GM08714 (cell line): ENCODE data around the gene RPS21.
"Not testable (repeated sequence)": the region's sequence is repeated elsewhere in the genome, so short reads cannot be mapped to it uniquely, and the experiment has no call there.

ENCODE experiments used
- H3K4me3 ChIP-seq: fragments of 200-500 bp; sonication (Bioruptor generic); 2 replicates; pipeline ENCODE4 v1.5.1; 2014; ENCODE audit warnings: mild to moderate bottlenecking, low read length, inconsistent platforms
- ZNF274 ChIP-seq: IDR thresholded peaks from 2 replicates; pipeline ENCODE4 v1.6.1; 2012; ENCODE audit warnings: mild to moderate bottlenecking, low read depth, low read length

Gene RPS21

GRCh38 chr20:62418709-62419487 lies 32.0 kb downstream of the RPS21 start:
- no peak overlapping the region for H3K4me3 ChIP-seq
- no peak for TF ChIP-seq ZNF274

GRCh38 chr20:62419759-62420158 lies 32.9 kb downstream of the RPS21 start:
- no peak overlapping the region for H3K4me3 ChIP-seq
- TF ChIP-seq ZNF274 = no peak

DNA sequence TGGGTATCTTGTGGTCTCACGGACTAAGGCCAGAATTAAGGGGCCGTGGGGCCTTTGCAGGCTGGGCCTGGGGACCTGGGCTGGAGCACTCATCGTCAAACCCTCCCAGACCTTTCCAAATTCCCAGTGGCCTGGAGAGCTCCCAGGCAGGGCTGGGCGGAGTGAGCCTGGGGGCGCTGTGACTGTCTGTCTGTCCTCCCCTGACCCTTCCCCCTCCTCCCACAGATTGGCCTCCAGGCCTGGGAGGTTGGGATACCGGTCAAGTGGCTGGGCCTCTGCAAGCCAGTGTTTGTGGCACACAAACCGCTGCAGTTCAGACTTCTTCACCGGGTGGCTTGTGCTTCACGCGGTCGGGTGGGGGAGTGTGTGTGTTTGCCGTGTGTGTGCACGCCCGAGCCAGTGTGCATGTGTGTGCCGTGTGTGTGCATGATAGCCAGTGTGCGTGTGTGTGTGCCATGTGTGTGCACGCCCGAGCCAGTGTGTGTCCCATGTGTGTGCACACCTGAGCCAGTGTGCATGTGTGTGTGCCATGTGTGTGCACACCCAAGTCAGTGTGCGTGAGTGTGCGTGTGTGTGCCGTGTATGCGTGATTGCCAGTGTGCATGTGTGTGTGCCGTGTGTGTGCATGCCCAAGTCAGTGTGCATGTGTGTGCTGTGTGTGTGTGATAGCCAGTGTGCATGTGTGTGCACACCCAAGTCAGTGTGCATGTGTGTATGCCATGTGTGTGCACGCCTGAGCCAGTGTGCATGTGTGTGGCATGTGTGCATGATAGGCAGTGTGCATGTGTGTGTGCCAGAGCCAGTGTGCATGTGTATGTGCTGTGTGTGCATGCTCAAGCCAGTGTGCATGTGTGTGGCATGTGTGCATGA lies 34.2 kb downstream of the RPS21 start:
- TF ChIP-seq ZNF274 = no peak
- H3K4me3 ChIP-seq = no peak overlapping the region

GRCh38 chr20:62421716-62421990 lies 34.8 kb downstream of the RPS21 start:
- no peak overlapping the region for H3K4me3 ChIP-seq
- TF ChIP-seq ZNF274 = no peak

DNA sequence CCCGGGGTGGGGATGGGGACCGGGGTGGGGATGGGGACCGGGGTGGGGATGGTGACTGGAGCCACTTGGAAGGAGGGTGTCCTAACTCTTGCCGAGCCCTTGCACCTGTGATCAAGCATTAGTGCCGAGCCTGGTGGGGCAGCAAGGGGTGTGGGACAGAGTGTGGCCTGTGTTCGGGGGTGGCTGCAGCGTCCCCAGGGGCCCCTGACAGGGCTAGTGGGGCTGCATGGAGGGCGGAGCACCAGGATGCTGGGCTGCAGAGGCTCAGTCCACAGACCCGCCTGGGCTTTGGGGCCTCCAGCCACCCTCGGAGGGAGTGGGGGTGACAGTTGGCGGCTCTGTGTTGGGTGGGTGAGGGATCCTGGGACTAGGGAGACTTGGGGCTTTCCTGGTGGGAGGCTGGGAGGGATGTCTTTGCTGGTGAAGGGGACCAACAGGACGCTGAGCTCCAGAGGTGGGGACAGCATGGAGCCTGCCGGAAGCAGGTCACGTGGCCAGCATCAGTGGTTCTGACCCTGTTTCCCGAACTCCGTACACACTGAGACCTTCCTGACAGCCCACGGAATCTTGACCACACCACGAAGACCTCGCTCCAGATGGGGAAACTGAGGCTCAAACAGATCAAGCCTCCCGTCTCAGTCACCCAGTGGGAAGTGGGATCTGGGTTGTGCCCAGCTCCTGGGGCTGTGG lies 35.9 kb downstream of the RPS21 start:
- no peak overlapping the region for H3K4me3 ChIP-seq
- no peak for TF ChIP-seq ZNF274

DNA sequence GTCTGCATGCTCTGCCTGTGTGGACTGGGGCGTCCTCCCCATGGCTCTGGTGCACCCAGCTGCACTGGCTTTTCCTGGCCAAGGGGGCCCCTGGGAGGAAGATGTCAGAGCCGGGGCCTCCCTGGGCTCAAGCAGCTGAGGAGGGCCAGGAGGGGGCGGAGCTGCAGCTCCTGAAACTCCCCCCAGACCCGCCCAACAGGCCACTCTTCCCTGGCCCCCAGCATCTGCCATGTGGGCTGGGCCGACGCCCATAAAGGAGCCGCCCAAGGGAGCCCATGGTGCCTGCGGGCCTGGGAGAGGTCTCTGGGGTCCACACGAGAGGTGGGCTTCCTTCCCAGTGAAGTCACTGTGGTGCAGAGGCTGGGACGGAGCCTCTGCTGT lies 36.4 kb downstream of the RPS21 start:
- no peak overlapping the region for H3K4me3 ChIP-seq
- no peak for TF ChIP-seq ZNF274

DNA sequence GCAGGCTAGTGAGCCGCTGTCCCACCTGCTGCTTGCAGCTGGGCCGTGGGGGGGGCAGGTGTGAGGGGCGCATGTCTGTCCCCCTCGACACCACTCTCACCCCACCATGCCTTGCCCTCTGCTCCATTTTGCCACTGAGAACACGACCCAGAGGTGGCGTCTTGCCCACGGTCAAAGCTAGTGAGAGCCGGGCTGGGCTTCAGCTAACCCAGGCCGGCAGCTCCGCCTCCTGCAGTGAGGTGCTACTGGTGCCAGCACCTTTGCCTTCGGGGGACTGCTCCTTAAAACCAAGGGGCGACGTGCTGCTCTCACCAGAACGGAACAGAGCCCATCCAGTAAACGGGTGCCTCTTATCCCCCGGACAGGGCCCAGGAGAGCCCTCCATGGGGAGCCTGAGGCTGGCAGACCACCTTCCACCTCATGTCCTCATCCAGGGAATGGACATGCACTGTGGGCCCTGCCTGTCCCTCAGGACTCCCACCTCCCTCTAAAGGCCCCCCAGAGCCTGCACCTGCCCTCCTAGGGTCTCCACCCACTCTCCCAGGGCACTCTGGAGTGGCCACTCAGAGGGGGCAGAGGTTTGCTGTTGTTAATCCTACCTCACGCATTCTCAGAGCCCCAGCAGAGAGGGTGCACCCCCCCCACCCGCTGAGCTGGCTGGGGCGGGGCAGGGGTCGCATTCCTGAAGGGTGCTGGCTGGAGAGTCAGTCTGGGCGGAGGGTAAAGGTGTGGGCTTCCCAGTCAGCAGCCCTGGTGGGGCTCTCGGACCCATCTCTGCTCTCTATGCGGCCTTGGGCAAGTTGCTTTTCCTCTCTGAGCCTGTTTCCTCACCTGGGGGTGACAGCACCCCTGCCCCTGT lies 37.6 kb downstream of the RPS21 start:
- no peak for TF ChIP-seq ZNF274
- H3K4me3 ChIP-seq = no peak overlapping the region

DNA sequence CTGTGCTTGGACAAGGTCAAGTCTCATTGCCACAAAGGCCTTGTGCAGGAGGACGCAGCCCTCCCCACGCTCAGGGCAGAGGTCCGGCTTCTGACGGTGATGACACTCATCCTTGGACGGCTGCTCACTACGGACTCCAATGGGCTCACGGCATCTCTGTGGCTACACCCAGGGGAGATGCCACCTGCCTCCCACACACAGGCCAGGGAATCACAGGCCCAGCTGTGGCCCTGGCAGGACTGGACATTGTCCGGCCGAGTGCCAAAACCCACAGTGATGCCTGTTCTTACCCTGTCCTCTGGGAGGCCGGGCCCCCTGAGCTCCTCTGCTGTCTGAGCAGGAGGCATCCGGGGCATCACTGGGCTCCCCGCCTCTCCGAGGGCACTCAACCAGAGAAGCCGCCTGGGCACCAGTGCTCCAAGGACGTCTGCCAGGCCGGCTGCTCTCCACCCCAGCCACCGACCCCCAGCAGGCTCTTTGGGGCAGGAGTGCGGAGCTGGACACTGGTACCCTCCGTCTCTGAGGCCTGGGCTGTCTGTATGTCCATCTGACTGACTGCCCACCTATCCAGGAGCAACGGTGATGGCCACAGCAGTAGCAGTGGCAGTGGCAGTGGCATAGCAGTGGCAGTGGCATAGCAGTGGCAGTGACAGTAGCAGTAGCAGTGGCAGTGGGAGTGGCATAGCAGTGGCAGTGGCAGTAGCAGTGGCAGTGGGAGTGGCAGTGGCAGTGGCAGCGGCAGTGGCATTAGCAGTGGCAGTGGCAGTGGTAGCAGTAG lies 38.6 kb downstream of the RPS21 start:
- no peak for TF ChIP-seq ZNF274
- no peak overlapping the region for H3K4me3 ChIP-seq

DNA sequence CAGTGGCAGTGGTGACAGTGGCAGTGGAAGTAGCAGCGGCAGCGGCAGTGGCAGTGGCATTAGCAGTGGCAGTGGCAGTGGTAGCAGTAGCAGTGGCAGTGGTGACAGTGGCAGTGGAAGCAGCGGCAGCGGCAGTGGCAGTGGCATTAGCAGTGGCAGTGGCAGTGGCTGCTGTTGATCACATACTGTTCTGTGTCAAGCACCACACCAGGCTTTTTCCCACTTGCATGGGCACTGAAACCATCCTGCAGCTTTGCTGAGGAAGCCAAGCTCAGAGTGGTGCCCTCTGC lies 39.1 kb downstream of the RPS21 start:
- not testable (repeated sequence) for H3K4me3 ChIP-seq

DNA sequence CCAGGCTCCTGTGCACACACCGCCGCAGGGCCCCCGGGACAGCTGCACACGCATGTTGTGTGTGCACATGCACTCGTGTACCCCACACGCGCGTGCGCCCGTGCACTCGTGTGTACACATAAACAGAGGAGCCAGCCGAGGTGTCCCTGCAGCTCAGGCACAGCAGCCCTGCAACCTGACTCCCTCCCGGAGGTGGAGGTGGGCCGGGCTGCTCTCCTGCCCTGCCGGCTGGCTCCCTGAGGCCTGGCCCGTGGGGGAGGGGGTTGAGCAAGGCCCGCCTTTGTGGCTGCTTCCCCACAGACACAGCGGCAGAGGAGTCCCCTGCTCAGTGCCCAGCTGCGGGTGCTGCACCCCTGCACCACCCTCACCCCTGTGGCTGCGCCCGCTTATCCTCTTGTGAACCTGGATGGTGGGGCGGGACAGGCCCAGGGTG lies 39.8 kb downstream of the RPS21 start:
- no peak for TF ChIP-seq ZNF274
- no peak overlapping the region for H3K4me3 ChIP-seq

DNA sequence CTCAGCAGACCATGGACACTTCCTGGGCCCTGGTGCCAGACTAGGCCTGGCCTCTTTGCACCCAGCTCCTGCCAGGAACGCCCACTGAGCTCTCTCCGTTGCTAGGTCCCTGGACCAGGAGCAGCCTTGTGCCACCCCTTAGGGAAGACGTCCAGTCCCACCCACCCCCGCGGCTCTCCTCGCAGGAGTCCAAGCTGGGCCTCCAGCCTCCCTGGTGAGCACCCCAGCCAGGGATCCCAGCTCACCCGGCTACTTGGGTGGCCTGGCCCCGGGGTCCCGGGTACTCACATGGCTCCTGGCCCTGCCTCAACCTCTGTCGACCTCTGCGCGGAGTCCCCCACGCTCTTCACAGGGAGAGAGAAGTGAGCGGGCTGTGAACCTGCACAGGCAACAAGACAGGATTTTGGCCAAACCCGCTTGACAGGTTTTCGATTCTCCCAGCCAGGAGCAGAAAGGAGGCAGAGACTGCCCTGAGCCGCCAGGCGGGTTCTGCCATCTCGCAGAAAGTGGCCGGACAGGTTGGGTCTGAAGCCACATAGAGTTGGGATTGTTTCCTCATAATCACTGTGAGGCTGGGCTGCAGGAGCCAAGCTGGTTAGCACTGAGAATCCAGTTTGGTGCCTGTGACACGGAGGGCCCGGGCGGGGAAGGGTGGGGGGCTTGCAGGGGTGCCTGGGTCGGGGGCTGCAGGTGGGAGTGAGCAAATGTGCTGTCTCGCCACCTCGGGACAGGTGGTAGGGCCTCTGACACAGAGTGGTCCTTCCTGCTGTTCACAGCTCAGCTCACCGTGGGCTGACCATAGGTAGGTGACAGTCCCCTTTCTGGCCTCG lies 40.5 kb downstream of the RPS21 start, which contains the start of gene RBBP8NL:
Gene RBBP8NL (minus strand): TSS at position 368 of the 830 bp plus-strand sequence. CDS start 7,892 bp downstream, outside the sequence.
- no peak for TF ChIP-seq ZNF274
- H3K4me3 ChIP-seq = no peak within 1 kb of the TSS

GRCh38 chr20:62428002-62428372 lies 41.1 kb downstream of the RPS21 start:
- H3K4me3 ChIP-seq = no peak overlapping the region

More at GRCh38 chr20:62428002-62428372, 41.1 kb downstream of the RPS21 start:
- TF ChIP-seq ZNF274 = no peak
